ENCODE results near the gene CDHR4. TPM values are rescaled to one million over a fixed set of nuclear protein-coding genes. Genes with fewer than 3 reads are reported as not detected.
"Not testable (repeated sequence)": the region's sequence is repeated elsewhere in the genome, so short reads cannot be mapped to it uniquely, and the experiment has no call there.

The CDHR4 gene
- total RNA-seq, 2 experiments from 2014 or later: 0.37 TPM; not detected in 1

DNA sequence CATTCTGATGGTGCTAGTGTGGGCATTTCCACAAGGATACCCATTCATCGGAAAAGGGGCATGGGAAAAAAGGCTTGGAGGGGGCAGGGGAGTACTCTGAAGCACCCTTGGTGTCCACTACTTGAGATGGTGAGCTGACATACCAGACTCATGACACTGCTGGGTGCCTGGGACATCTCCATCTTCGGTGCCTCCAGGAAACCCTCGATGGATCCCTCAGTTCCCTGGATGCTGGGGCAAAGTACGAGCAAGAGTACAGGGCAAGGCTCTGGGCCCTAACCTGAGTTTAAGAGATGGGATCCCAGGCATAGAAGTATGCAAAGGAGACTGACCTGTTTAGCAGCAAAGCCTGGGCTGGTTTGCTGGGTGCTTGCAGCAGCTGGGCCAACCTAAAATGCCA lies 8.1 kb downstream of the CDHR4 start:
- peaks cover 15% of the 10 kb centered on the region for H3K4me1 Mint-ChIP-seq
- no peak for DNase-seq
- no peaks in the 10 kb centered on the region for H3K36me3 Mint-ChIP-seq
- H3K27ac Mint-ChIP-seq: no peak overlapping the region
- no peaks in the 10 kb centered on the region for H3K9me3 Mint-ChIP-seq
- no peak overlapping the region for H3K4me3 Mint-ChIP-seq
- no peaks in the 10 kb centered on the region for H3K27me3 Mint-ChIP-seq

DNA sequence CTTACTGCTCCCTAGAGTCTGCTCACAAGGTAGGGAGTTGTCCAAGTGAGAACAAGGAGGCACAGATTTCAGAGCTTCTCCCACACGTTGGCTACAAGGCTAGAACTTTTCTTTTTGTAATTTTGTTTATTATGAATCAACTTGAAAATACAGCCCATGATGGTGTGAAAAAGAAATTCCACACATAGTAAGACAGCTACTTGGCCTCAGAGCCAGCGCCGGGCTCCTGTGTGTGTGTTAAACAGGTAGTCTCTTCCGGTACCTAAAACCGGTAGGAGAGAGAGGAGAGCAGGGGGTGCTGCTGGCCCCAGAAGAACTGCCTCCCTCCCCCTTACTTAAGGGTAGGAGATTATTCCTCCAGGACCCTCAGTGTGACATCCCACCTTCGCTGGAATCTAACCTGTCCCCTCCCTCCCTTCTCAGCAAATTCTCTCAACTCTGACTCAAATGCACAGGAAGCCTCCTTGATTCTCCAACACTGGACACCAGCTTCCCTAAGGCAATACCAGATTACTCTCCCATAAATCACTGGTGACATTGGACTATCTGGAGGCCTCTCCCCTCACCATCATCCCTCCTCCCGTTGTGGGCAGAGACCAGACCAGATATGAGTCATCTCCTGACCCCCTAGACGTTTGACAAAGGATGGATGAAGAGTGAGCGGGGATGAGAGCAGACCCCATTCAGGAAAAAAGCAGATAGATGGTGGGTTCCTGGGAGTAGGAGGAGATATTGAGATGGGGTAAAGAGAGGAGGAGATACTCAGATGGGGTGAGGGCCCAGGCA lies 8.9 kb downstream of the CDHR4 start:
- Mint-ChIP-seq H3K4me3 (no peak overlapping the region), H3K27ac (no peak overlapping the region), H3K36me3 (no peaks in the 10 kb centered on the region), H3K9me3 (no peaks in the 10 kb centered on the region), H3K4me1 (peaks cover 15% of the 10 kb centered on the region), H3K27me3 (no peaks in the 10 kb centered on the region)
- DNase-seq: no peak

DNA sequence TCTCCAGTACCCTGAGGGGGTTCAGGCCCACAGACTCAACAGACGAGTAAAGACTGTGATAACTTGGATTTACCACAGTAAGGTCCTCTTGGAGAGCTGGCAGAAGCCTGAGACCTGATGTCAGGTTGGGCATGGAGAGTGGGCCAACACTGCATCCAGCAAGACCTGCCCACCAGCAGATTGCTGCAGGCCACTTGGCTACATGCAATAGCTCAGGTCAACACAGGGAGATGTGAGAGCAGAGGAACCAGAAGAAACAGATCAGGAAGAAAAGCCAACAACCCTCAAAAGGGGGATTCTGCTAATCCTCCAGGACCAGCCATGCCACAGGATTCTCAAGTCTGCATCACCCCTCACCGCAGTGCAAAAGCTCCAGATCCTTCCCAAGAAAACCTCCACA lies 11.6 kb downstream of the CDHR4 start:
- Mint-ChIP-seq H3K36me3 (peaks cover 10% of the 10 kb centered on the region), H3K27me3 (no peaks in the 10 kb centered on the region), H3K4me1 (peaks cover 30% of the 10 kb centered on the region), H3K4me3 (no peak overlapping the region), H3K9me3 (no peaks in the 10 kb centered on the region), H3K27ac (no peak overlapping the region)
- DNase-seq: no peak

DNA sequence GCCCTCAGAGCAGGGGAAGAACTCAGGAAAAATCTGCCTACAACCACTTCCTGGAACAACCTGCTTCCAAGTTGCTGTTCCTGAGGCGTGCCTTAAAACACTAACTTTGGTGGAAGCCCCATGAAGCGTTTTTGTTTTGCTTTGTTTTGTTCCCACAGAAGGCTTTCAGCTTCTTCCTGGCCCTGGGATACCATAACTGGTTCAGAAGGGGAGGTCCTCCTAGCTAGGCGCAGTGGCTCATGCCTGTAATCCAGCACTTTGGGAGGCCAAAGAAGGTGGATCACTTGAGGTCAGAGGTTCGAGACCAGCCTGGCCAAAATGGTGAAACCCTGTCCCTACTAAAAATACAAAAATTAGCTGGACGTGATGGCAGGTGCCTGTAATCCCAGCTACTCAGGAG lies 12.1 kb downstream of the CDHR4 start:
- Mint-ChIP-seq H3K27me3 (no peaks in the 10 kb centered on the region), H3K4me1 (peaks cover 30% of the 10 kb centered on the region), H3K27ac (no peak overlapping the region), H3K4me3 (no peak overlapping the region), H3K9me3 (no peaks in the 10 kb centered on the region), H3K36me3 (peaks cover 10% of the 10 kb centered on the region)
- no peak for DNase-seq

DNA sequence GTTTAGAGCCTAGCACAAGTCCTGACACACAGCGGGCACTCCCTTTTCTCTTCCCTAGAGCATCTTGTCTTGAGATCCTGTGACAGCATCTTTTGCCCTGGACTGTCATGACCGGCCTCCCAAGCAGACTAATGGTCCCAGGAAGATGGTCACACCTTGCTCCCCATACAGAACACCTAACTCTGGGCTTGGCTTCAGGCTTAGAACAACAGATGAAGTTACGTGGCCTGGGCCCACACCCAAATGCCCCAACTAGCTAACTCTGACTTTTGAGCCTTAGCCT lies 12.6 kb downstream of the CDHR4 start:
- H3K4me3 Mint-ChIP-seq: peak overlapping the region; percentile 87
- DNase-seq: no peak
- no peaks in the 10 kb centered on the region for H3K9me3 Mint-ChIP-seq
- peaks cover 33% of the 10 kb centered on the region for H3K4me1 Mint-ChIP-seq
- peak overlapping the region; percentile 93 for H3K27ac Mint-ChIP-seq
- no peaks in the 10 kb centered on the region for H3K27me3 Mint-ChIP-seq
- H3K36me3 Mint-ChIP-seq: peaks cover 12% of the 10 kb centered on the region

DNA sequence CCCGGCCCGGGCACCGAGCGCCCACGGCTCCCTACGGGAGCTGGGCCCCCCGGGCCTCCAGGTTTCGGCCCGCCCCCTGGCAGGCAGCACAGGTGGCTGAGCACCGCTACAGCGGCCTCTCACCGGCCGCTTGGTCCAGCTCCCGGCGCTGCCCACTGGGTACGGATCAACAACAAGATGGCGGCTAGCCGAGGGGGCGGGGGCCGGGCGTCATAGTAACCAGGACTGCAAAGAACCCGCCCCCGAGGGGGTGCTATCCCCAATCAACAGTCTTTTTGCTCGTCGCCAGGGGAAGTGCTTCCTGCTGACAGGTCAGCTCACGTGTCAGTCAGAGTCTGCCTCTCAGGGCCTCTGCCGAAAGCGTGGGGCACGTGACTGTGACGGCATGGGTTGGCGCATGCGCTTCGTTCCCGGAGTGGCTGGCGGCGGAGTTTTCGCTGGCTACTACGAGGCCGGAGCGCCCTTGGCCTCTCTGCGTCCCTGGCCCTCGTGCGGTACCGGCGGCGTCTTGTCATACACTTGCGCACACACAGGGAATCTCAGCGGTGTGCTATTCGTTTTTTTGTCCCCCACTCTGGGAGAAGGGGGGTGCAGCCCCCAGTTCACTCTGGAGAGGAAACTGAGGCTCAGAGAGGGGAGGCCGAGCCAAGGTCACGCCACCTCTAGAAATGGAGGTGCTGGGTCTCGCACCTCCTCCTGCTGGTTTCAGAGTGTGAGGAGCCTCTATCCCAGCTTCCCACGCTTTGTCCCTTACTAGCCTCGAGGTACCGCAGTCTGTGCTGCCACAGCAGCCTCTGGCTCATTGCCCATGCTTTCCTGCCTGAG lies 13.1 kb downstream of the CDHR4 start, which contains the start of gene IP6K1:
Gene IP6K1, minus strand, starts transcription at position 186 of the 825 bp plus-strand sequence. CDS start 38,502 bp downstream, outside the sequence.
- Mint-ChIP-seq H3K36me3 (peaks cover 13% of the 10 kb centered on the region), H3K4me3 (peak within 1 kb of the TSS; percentile 87), H3K27ac (peak within 1 kb of the TSS; percentile 93), H3K4me1 (peaks cover 33% of the 10 kb centered on the region), H3K9me3 (no peaks in the 10 kb centered on the region), H3K27me3 (no peaks in the 10 kb centered on the region)
- peak; percentile 99 for DNase-seq

DNA sequence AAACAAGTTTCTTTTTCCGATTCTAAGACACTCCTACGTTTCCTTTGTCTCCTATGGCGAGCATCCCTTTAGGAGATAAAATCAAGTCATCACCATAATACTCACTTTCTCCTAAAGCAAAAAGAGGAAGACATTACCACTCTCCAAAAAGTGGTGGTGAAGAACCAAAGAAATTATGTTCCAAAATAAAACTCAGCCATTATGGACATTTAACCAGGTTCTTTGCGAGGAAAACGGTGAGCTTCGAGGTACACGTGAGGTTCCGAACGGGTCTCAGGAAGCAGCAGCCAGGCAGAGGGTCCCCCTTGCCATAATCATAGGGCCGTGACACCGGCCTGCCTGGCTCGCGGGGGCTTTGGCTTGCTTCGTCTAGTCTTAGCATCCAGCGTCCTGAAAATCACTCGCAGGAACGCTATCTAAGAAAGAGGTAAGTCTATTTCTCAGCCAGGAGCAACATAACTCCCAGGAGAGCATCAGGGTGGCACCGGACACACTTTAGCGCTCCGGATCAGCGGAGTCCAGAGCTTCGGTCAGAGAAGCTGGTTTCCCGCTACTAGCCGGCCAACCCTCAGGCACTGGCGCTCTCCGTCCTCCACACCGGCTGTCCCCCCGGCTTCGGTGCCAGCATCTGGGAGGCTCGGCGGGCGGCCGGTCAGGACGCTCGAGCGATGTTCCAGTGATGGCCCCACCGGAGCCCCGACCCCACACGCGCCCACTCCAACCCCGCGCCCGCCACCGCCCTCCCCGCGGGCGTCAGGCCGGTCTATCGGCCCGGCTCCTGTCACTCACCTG lies 13.9 kb downstream of the CDHR4 start:
- H3K36me3 Mint-ChIP-seq: peaks cover 13% of the 10 kb centered on the region
- DNase-seq: peak; percentile 38
- H3K4me3 Mint-ChIP-seq: peak overlapping the region; percentile 87
- no peaks in the 10 kb centered on the region for H3K27me3 Mint-ChIP-seq
- H3K4me1 Mint-ChIP-seq: peaks cover 41% of the 10 kb centered on the region
- no peaks in the 10 kb centered on the region for H3K9me3 Mint-ChIP-seq
- peak overlapping the region; percentile 83 for H3K27ac Mint-ChIP-seq

DNA sequence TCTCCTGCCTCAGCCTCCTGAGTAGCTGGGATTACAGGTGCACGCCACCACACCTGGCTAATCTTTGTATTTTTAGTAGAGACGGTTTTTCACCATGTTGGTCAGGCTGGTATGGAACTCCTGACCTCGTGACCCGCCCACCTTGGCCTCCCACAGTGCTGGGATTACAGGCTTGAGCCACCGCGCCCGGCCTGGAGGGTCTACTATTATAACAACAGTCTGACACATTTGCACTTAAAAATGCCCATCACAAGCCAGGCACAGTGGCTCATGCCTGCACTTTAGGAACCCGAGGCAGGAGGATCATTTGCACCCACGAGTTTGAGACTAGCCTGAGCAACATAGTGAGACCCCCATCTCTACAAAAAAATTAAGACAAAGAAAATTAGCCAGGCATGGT lies 17.4 kb downstream of the CDHR4 start:
- peaks cover 48% of the 10 kb centered on the region for H3K4me1 Mint-ChIP-seq

DNA sequence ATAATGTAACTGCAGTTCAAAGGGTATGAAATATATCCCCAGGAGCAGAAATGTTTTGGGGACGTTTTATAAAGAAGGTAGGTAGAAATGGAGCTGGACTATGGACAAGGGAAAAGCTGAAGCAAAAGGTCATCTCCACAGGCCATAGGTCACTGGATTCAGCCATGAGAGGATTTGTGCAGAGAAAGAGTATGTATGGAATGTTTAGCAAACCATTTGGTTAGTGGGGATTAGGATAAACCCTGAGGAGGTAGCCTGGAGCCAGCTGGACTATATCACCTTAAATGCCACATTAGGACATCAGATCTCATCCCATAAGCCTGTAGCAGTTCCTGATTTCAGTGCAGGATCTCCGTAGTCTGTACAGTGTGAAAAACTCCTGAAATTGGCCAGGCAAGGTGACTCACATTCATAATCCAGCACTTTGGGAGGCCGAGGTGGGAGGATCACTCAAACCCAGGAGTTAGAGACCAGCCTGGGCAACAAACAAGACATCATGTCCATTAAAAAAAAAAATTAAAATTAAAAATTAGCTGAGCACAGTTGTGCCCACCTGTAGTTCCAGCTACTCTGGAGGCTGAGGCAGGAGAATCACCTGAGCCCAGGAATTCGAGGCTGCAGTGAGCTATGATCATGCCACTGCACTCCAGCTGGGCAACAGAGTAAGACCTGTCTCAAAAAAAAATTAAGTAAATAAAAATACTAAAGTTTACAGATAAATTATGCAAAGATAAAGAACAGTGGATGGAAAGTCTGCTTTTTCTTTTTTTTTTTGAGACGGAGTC lies 18.1 kb downstream of the CDHR4 start:
- DNase-seq: no peak
- Mint-ChIP-seq H3K27ac (no peak overlapping the region), H3K9me3 (no peaks in the 10 kb centered on the region), H3K4me3 (no peak overlapping the region), H3K27me3 (no peaks in the 10 kb centered on the region), H3K4me1 (peaks cover 46% of the 10 kb centered on the region), H3K36me3 (peaks cover 30% of the 10 kb centered on the region)

More for the DNA sequence above, 17.4 kb downstream of the CDHR4 start:
- not testable (repeated sequence) for H3K9me3 Mint-ChIP-seq, H3K27ac Mint-ChIP-seq, DNase-seq, H3K4me3 Mint-ChIP-seq, H3K27me3 Mint-ChIP-seq
- peaks cover 26% of the 10 kb centered on the region for H3K36me3 Mint-ChIP-seq

DNA sequence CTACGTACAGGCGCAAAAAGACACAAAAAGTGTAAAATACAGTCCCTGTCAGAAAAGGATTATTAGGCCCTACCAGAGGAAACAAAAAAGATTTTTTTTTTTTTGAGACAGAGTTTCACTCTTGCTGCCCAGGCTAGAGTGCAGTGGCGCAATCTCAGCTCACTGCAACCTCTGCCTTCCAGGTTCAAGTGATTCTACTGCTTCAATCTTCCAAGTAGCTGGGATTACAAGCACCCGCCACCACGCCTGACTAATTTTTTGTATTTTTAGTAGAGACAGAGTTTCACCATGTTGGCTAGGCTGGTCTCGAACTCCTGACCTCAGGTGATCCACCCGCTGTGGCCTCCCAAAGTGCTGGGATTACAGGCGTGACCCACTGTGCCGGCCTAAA lies 18.7 kb downstream of the CDHR4 start:
- H3K27me3 Mint-ChIP-seq, DNase-seq, H3K9me3 Mint-ChIP-seq, H3K4me3 Mint-ChIP-seq, H3K27ac Mint-ChIP-seq: not testable (repeated sequence)
- H3K4me1 Mint-ChIP-seq: peaks cover 47% of the 10 kb centered on the region
- H3K36me3 Mint-ChIP-seq: peaks cover 30% of the 10 kb centered on the region

DNA sequence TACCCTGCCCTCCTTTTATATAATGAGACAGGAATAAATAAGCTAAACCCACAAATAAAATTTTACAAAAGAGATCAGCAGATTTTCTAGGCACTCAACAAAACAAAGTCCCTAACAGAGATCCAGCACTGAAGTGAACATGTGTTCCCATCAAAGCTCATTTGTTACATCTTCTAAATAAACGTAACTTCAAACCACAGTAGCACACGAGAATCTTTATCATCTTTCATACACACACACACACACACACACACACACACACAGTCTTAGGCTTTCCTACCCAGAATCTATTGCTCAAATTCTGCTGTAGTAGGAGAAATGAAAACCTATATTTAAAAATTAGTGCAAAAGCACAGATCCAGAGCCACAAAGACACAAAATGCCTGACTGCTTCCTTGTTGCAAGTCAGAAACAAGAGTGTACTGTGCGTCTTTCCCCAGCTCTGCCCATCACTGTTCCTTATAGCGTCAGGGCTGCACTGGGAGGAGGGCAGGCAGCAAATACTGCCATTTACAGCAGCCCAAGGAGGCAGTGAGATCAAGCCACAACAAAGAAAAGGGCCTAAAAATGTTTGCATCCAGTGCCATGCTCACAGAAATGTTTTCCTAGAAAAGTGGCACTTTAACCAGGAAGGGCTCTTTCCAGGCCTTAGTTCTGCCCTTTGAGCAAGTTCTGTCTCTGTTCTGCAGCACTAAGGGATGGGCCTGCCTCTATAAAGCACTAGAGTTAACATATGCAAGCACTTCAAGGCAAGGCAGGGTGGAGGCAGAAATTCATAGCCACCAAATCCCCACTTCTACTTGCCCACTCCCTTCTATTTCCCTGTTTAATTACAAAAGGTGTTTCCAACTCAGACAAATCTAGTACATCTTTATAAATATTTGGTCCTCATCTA lies 19.3 kb downstream of the CDHR4 start:
- Mint-ChIP-seq H3K36me3 (peaks cover 26% of the 10 kb centered on the region), H3K27ac (peak overlapping the region; percentile 23), H3K4me3 (no peak overlapping the region), H3K9me3 (no peaks in the 10 kb centered on the region), H3K4me1 (peaks cover 43% of the 10 kb centered on the region), H3K27me3 (no peaks in the 10 kb centered on the region)
- no peak for DNase-seq

DNA sequence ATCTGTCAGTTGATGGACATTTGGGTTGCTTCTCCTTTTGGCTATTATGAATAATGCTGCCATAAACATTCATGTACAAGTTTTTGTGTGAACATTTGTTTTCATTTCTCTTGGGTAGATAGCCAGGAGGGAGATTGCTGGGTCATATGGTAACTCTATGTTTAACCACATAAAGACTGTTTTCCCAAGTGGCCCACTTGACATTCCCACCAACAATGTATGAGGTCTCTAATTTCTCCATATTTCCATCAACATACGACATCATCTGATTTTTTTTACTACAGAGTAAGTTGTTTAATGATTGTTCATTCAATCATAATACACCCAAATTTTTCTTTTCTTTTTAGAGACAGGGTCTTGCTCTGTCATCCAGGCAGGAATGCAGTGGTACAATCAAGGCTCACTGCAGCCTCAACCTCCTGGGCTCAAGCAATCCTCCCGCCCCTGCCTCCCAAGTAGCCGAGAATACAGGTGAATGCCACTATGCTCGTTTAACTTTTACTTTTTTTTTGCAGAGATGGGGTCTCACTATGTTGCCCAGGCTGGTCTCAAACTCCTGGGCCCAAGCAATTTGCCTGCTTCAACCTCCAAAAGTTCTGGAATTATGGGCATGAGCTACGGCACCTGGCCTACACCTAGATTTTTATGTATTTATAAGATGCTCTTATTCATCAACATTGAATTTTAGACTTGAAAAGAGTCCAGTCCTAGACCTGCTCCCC lies 20.2 kb downstream of the CDHR4 start:
- Mint-ChIP-seq H3K9me3 (no peaks in the 10 kb centered on the region), H3K4me1 (peaks cover 41% of the 10 kb centered on the region), H3K4me3 (no peak overlapping the region), H3K27ac (peak overlapping the region; percentile 23), H3K27me3 (no peaks in the 10 kb centered on the region), H3K36me3 (peaks cover 22% of the 10 kb centered on the region)
- no peak for DNase-seq

DNA sequence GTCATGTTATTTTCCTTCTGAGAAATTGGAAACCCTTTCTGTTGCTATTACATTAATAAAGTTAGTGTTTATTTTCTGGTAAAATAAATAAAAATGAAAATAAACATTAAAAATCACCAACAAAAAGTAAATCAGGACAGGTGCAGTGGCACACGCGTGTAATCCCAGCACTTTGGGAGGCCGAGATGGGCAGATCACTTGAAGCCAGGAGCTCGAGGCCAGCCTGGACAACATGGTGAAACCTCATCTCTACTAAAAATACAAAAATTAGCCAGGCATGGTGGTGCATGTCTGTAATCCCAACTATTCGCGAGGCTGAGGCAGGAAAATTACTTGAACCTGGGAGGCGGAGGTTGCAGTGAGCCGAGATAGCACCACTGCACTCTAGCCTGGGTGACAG lies 23.6 kb downstream of the CDHR4 start:
- not testable (repeated sequence) for H3K27me3 Mint-ChIP-seq, H3K27ac Mint-ChIP-seq, DNase-seq, H3K4me3 Mint-ChIP-seq, H3K9me3 Mint-ChIP-seq
- Mint-ChIP-seq H3K36me3 (peaks cover 20% of the 10 kb centered on the region), H3K4me1 (peaks cover 41% of the 10 kb centered on the region)
